H1 (cell line): ENCODE data around the gene SHTN1.

Experiments used
- POLR2A ChIP-seq, 2 experiments: IDR thresholded peaks; 1 replicate in 1 of 2; 2 replicates in 1 of 2; pipeline ENCODE4 v1.6.1; 2011; ENCODE audit warnings: low read depth in 2 of 2, low read length in 2 of 2, mild to moderate bottlenecking in 2 of 2; ENCODE audit errors: control extremely low read depth in 1 of 2
- POLR2AphosphoS5 ChIP-seq: IDR thresholded peaks from 2 replicates; pipeline ENCODE4 v1.6.1; 2011; ENCODE audit warnings: low read depth, low read length
- SUZ12 ChIP-seq: fragments of 200-600 bp; sonication (generic); IDR thresholded peaks from 2 replicates; pipeline ENCODE4 v1.6.1; 2012; ENCODE audit warnings: mild to moderate bottlenecking, inconsistent platforms, low read length, moderate library complexity, mixed read lengths

- TF ChIP-seq POLR2AphosphoS5 (no peak), SUZ12 (no peak), POLR2A (IDR thresholded peaks at IDR 0.05; ENCODE audit: control extremely low read depth in 1 of 2, low read depth in 2 of 2, low read length in 2 of 2) (no peak)
Measured at GRCh38 chr10:116870949-116871348, 134.0 kb downstream of the SHTN1 start.
